Measurements from ENCODE around the gene RCAN1. TPM values are rescaled to one million over a fixed set of nuclear protein-coding genes. Genes with fewer than 3 reads are reported as not detected.

The RCAN1 gene
- total and polyA plus RNA-seq, 2 of the 13 experiments (the other 11 are each of a cell fraction or from before 2014, with no cell fraction given), result 9.4 to 34.1 TPM

GRCh38 chr21:34526618-34527290 lies 88.2 kb downstream of the RCAN1 start (continued):
- TF ChIP-seq ZNF574 (CRISPR knock-in tag; IDR thresholded peaks at IDR 0.05), result peak; percentile 53; the same call in 1 of the 2 replicates
- peak; percentile 86 for TF ChIP-seq MED1 (CRISPR knock-in tag; IDR thresholded peaks at IDR 0.05)
- no peak for TF ChIP-seq DMTF1 (CRISPR knock-in tag; IDR thresholded peaks at IDR 0.05)
- TF ChIP-seq EP300 (IDR thresholded peaks at IDR 0.05; ENCODE audit: low read depth in 2 of 2, low read length in 2 of 2), result peak; percentile 27 to 79; a peak in 3 of 4 replicates
- peak; percentile 78 for TF ChIP-seq EP300 (CRISPR knock-in tag; IDR thresholded peaks at IDR 0.05; ENCODE audit: borderline replicate concordance)
- TF ChIP-seq SOX13 (IDR thresholded peaks at IDR 0.05), result 0 out of 2 replicates have a peak, but pooled peaks have one; percentile 30
- TF ChIP-seq SOX13 (CRISPR knock-in tag; conservative IDR thresholded peaks at IDR 0.05 in 1 of 2, IDR thresholded peaks at IDR 0.05 in 1 of 2), result peak in 1 of 2 experiments; percentile 87; a peak in 2 of 4 replicates
- TF ChIP-seq TARDBP (CRISPR knock-in tag; IDR thresholded peaks at IDR 0.05), result peak; percentile 75; the same call in 1 of the 2 replicates
- TF ChIP-seq AKNA (CRISPR knock-in tag; IDR thresholded peaks at IDR 0.05; ENCODE audit: borderline replicate concordance), result no peak
- peak; percentile 98 for TF ChIP-seq TEAD3 (CRISPR knock-in tag; optimal IDR thresholded peaks at IDR 0.05; ENCODE audit: borderline replicate concordance)
- peak in 1 of 2 experiments; percentile 35; a peak in 1 of 4 replicates for TF ChIP-seq HMGXB4 (CRISPR knock-in tag; IDR thresholded peaks at IDR 0.05; ENCODE audit: borderline replicate concordance in 1 of 2, low read depth in 1 of 2)

Data from HepG2 (cell line).